HepG2 (cell line): ENCODE results near the gene ECPAS. TPM values are rescaled to one million over a fixed set of nuclear protein-coding genes. Genes with fewer than 3 reads are reported as not detected.
A peak's percentile ranks its signal among the peaks of the same experiment; 100 is the strongest.

Experiments used
- ASH2L ChIP-seq: fragments of 300-600, 200-600 bp; sonication (generic); IDR thresholded peaks from 2 replicates; pipeline ENCODE4 v1.7.0; 2017; ENCODE audit warnings: low read depth, mild to moderate bottlenecking, moderate library complexity, mixed read lengths, low read length; ENCODE audit not compliant: insufficient read length
- ATRX ChIP-seq: sonication (generic); formaldehyde crosslinking; IDR thresholded peaks from 2 replicates; pipeline ENCODE4 v1.4.0; 2020; ENCODE audit warnings: missing genetic modification reagents, borderline replicate concordance
- BRCA1 ChIP-seq: sonication (generic); formaldehyde crosslinking; IDR thresholded peaks from 2 replicates; pipeline ENCODE4 v1.4.0; 2020; ENCODE audit warnings: missing genetic modification reagents
- CCDC6 ChIP-seq: sonication (generic); formaldehyde crosslinking; IDR thresholded peaks from 2 replicates; pipeline ENCODE4 v1.8.1; 2022; ENCODE audit warnings: mild to moderate bottlenecking, missing genetic modification reagents, moderate library complexity
- EED ChIP-seq: sonication (generic); formaldehyde crosslinking; IDR thresholded peaks from 2 replicates; pipeline ENCODE4 v1.5.0; 2020; ENCODE audit warnings: mild to moderate bottlenecking, missing genetic modification reagents
- ELF1 ChIP-seq: sonication (generic); formaldehyde crosslinking; IDR thresholded peaks from 2 replicates; pipeline ENCODE4 v1.4.0; 2020; ENCODE audit warnings: missing genetic modification reagents
- GATAD1 ChIP-seq: IDR thresholded peaks from 2 replicates; pipeline ENCODE4 v1.6.1; 2016; ENCODE audit warnings: missing genetic modification reagents, missing compliant biosample characterization
- HIC2 ChIP-seq: sonication (generic); formaldehyde crosslinking; IDR thresholded peaks from 2 replicates; pipeline ENCODE4 v1.9.0; 2022; ENCODE audit warnings: low read depth, missing genetic modification reagents
- IKZF1 ChIP-seq: fragments of 450-650 bp; IDR thresholded peaks from 2 replicates; pipeline ENCODE4 v1.7.1; 2016
- KDM1A ChIP-seq: IDR thresholded peaks from 2 replicates; pipeline ENCODE4 v1.6.1; 2016; ENCODE audit warnings: missing compliant biosample characterization
- NFE2 ChIP-seq: sonication (generic); formaldehyde crosslinking; IDR thresholded peaks from 2 replicates; pipeline ENCODE4 v1.4.0; 2020; ENCODE audit warnings: missing genetic modification reagents
- SALL2 ChIP-seq: sonication (generic); formaldehyde crosslinking; IDR thresholded peaks from 2 replicates; pipeline ENCODE4 v1.8.1; 2023; ENCODE audit warnings: mild to moderate bottlenecking, missing genetic modification reagents, inconsistent platforms
- SNRNP70 ChIP-seq: fragments of 200-400 bp; formaldehyde crosslinking; IDR thresholded peaks from 2 replicates; pipeline ENCODE4 v1.6.1; 2017; ENCODE audit warnings: mild to moderate bottlenecking, low read depth, low read length, moderate library complexity
- SP2 ChIP-seq: sonication (generic); formaldehyde crosslinking; IDR thresholded peaks from 2 replicates; pipeline ENCODE4 v1.5.1; 2020; ENCODE audit warnings: mild to moderate bottlenecking, missing genetic modification reagents
- THAP11 ChIP-seq: IDR thresholded peaks from 2 replicates; pipeline ENCODE4 v1.6.1; 2016; ENCODE audit warnings: missing biosample characterization, missing genetic modification reagents
- THAP7 ChIP-seq: sonication (generic); formaldehyde crosslinking; IDR thresholded peaks from 2 replicates; pipeline ENCODE4 v1.8.1; 2023; ENCODE audit warnings: mild to moderate bottlenecking, missing genetic modification reagents
- ZFP82 ChIP-seq: sonication (generic); formaldehyde crosslinking; IDR thresholded peaks from 2 replicates; pipeline ENCODE4 v1.5.1; 2020; ENCODE audit warnings: mild to moderate bottlenecking, missing genetic modification reagents, borderline replicate concordance
- ZNF468 ChIP-seq: sonication (generic); formaldehyde crosslinking; IDR thresholded peaks from 2 replicates; pipeline ENCODE4 v1.8.0; 2022; ENCODE audit warnings: mild to moderate bottlenecking, moderate library complexity, missing genetic modification reagents
- ZNF607 ChIP-seq: sonication (generic); formaldehyde crosslinking; IDR thresholded peaks from 2 replicates; pipeline ENCODE4 v1.5.1; 2020; ENCODE audit warnings: missing genetic modification reagents, mild to moderate bottlenecking, borderline replicate concordance
- ZNF629 ChIP-seq: sonication (generic); formaldehyde crosslinking; conservative IDR thresholded peaks from 2 replicates; pipeline ENCODE4 v1.5.0; 2020; ENCODE audit warnings: missing genetic modification reagents
- ZNF83 ChIP-seq: sonication (generic); formaldehyde crosslinking; IDR thresholded peaks from 2 replicates; pipeline ENCODE4 v1.4.0; 2020; ENCODE audit warnings: missing genetic modification reagents, mild to moderate bottlenecking, borderline replicate concordance
- polyA plus RNA-seq, 8 experiments: library from polyadenylated mRNA; depleted of rRNA in 3 of 8; stranded (reverse) in 7 of 8; unstranded in 1 of 8; fragments of >200 nt; fragmentation: Illumina TruSeq in 4 of 8; extraction: Trizol in 4 of 8; gene quantifications; 2 replicates each; pipeline versions ENCODE4 v1.2.1 to v1.2.3, GENCODE V29; 2011 to 2016; ENCODE audit warnings: low read depth in 4 of 8, missing spikeins in 1 of 8, mixed read lengths in 1 of 8; ENCODE audit not compliant: insufficient read depth in 1 of 8
- total RNA-seq, 5 experiments: library from RNA; depleted of rRNA; stranded (reverse); fragments of >200 nt; fragmentation: Illumina TruSeq; extraction: Trizol; gene quantifications; 2 replicates each; pipeline ENCODE4 v1.2.3, GENCODE V29; 2016; ENCODE audit warnings: low read depth in 1 of 5
- TF ChIP-seq, protein P1 (sequence below): sonication (generic); formaldehyde crosslinking; IDR thresholded peaks from 2 replicates; pipeline ENCODE4 v1.4.0; 2020; ENCODE audit warnings: mild to moderate bottlenecking, missing genetic modification reagents
- TF ChIP-seq, protein P2 (sequence below): IDR thresholded peaks from 2 replicates; pipeline ENCODE4 v1.6.1; 2016; ENCODE audit warnings: low read depth
- TF ChIP-seq, protein P3 (sequence below): fragments of 450-650 bp; IDR thresholded peaks from 2 replicates; pipeline ENCODE4 v1.6.1; 2017

The ECPAS gene
- total and polyA plus RNA-seq, 2 of the 13 experiments (the other 11 are each of a cell fraction or from before 2014, with no cell fraction given) = 35.3 to 58.0 TPM

- TF ChIP-seq THAP7 (CRISPR knock-in tag) (no peak), ATRX (CRISPR knock-in tag) (no peak), SALL2 (peak; percentile 53; the same call in 1 of the 2 replicates), ASH2L (peak; percentile 81), BRCA1 (no peak), ZNF629 (CRISPR knock-in tag) (no peak), IKZF1 (no peak), KDM1A (CRISPR knock-in tag) (no peak), HIC2 (CRISPR knock-in tag) (no peak), GATAD1 (no peak), NFE2 (CRISPR knock-in tag) (no peak), ZFP82 (CRISPR knock-in tag) (0 out of 2 replicates have a peak, but pooled peaks have one; percentile 32), EED (CRISPR knock-in tag) (no peak), ZNF83 (no peak), SNRNP70 (no peak), ELF1 (CRISPR knock-in tag) (no peak), SP2 (0 out of 2 replicates have a peak, but pooled peaks have one; percentile 35), ZNF468 (CRISPR knock-in tag) (no peak), ZNF607 (CRISPR knock-in tag) (no peak), CCDC6 (CRISPR knock-in tag) (no peak), THAP11 (CRISPR knock-in tag) (peak; percentile 96)
- TF ChIP-seq, protein P1, sequence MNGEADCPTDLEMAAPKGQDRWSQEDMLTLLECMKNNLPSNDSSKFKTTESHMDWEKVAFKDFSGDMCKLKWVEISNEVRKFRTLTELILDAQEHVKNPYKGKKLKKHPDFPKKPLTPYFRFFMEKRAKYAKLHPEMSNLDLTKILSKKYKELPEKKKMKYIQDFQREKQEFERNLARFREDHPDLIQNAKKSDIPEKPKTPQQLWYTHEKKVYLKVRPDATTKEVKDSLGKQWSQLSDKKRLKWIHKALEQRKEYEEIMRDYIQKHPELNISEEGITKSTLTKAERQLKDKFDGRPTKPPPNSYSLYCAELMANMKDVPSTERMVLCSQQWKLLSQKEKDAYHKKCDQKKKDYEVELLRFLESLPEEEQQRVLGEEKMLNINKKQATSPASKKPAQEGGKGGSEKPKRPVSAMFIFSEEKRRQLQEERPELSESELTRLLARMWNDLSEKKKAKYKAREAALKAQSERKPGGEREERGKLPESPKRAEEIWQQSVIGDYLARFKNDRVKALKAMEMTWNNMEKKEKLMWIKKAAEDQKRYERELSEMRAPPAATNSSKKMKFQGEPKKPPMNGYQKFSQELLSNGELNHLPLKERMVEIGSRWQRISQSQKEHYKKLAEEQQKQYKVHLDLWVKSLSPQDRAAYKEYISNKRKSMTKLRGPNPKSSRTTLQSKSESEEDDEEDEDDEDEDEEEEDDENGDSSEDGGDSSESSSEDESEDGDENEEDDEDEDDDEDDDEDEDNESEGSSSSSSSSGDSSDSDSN (CRISPR knock-in tag) = peak; percentile 87
- TF ChIP-seq, protein P2, sequence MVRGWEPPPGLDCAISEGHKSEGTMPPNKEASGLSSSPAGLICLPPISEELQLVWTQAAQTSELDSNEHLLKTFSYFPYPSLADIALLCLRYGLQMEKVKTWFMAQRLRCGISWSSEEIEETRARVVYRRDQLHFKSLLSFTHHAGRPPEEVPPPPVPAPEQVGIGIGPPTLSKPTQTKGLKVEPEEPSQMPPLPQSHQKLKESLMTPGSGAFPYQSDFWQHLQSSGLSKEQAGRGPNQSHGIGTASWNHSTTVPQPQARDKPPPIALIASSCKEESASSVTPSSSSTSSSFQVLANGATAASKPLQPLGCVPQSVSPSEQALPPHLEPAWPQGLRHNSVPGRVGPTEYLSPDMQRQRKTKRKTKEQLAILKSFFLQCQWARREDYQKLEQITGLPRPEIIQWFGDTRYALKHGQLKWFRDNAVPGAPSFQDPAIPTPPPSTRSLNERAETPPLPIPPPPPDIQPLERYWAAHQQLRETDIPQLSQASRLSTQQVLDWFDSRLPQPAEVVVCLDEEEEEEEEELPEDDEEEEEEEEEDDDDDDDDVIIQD (CRISPR knock-in tag) = no peak
- TF ChIP-seq, protein P3, sequence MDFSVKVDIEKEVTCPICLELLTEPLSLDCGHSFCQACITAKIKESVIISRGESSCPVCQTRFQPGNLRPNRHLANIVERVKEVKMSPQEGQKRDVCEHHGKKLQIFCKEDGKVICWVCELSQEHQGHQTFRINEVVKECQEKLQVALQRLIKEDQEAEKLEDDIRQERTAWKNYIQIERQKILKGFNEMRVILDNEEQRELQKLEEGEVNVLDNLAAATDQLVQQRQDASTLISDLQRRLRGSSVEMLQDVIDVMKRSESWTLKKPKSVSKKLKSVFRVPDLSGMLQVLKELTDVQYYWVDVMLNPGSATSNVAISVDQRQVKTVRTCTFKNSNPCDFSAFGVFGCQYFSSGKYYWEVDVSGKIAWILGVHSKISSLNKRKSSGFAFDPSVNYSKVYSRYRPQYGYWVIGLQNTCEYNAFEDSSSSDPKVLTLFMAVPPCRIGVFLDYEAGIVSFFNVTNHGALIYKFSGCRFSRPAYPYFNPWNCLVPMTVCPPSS = no peak
Measured at GRCh38 chr9:111482694-111483438, 1.3 kb downstream of the ECPAS start (continued).
